ENCODE results near the gene PDCD1. TPM values are rescaled to one million over a fixed set of nuclear protein-coding genes. Genes with fewer than 3 reads are reported as not detected.
A peak's percentile ranks its signal among the peaks of the same experiment; 100 is the strongest.

The PDCD1 gene
- total RNA-seq, 5 donors from 2014 or later (not counting 1 experiment from before 2014, with no cell fraction given): 1.3 to 6.8 (median 5.2) TPM

DNA sequence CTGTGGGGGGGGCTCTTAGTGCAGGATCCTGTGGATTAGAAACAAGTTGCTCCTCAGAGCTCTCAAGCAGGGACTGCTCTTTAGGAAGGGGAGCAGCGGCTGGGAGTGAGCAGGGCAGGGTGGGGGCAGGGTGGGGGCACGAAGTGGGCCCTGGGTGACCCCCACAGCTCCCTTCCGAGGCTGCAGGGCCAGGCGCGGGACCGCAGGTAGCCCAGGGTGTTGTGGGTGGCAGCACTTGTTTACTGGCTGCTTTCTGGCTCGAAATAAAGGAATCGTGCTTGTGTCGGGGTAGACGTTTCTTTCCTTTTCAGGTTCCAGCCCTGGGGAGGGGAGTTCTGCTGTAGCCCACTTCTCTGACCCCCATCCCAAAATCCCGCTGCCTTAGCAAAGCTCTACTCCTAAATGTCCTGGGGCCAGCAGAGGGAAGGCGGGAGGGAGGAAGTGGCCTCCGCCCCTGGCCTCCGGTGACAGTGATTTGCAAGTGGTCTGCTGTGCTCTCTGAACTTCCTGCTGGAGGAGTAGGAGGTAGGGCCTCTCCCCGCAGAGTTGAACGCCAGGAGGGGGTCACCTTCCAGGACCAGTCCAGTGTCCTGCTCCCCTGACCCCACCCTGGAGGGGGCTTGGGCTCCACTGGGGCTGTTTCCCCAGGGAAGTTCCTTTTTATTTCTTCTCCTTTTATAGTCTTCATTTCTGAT, 41.4 kb downstream of the PDCD1 start:
- Histone ChIP-seq H3K27me3 (replicated peaks in 1 of 2; ENCODE audit: control insufficient read depth in 2 of 2, extremely low read depth in 1 of 2, insufficient read depth in 2 of 2, low read length in 1 of 2) (peaks cover 0 to 43% of the 10 kb centered on the region in 2 experiments), H3K9me3 (no peaks in the 10 kb centered on the region), H3K4me1 (ENCODE audit: control insufficient read depth in 1 of 2, extremely low read depth in 1 of 2, insufficient read depth in 2 of 2, low read length in 2 of 2) (peaks cover 0 to 25% of the 10 kb centered on the region in 2 experiments), H3K36me3 (ENCODE audit: control insufficient read depth in 2 of 2, extremely low read depth in 1 of 2, insufficient read depth in 1 of 2, low read length in 1 of 2) (no peaks in the 10 kb centered on the region), H3K27ac (ENCODE audit: low read length) (peak overlapping the region; percentile 18), H3K4me3 (ENCODE audit: control insufficient read depth in 1 of 2, extremely low read depth in 1 of 2, low read length in 1 of 2) (peak overlapping the region in 1 of 2 donors; percentile 10)
- Mint-ChIP-seq H3K27me3 (peaks cover 0 to 1% of the 10 kb centered on the region in 2 donors), H3K36me3 (no peaks in the 10 kb centered on the region), H3K27ac (no peak overlapping the region), H3K9me3 (no peaks in the 10 kb centered on the region), H3K4me1 (peaks cover 10 to 15% (median 13%) of the 10 kb centered on the region in 3 donors), H3K4me3 (peak overlapping the region in 1 of 3 donors; percentile 46)
- WGBS (ENCODE audit: insufficient coverage): 20% methylated on average over 8 of the region's 16 CpGs
- DNase-seq (peak in 1 of 35 experiments; percentile 0), ATAC-seq (replicated peaks in 1 of 4) (no peak)
- ChIA-PET POLR2A (no interaction called here), CTCF (no interaction called here)

DNA sequence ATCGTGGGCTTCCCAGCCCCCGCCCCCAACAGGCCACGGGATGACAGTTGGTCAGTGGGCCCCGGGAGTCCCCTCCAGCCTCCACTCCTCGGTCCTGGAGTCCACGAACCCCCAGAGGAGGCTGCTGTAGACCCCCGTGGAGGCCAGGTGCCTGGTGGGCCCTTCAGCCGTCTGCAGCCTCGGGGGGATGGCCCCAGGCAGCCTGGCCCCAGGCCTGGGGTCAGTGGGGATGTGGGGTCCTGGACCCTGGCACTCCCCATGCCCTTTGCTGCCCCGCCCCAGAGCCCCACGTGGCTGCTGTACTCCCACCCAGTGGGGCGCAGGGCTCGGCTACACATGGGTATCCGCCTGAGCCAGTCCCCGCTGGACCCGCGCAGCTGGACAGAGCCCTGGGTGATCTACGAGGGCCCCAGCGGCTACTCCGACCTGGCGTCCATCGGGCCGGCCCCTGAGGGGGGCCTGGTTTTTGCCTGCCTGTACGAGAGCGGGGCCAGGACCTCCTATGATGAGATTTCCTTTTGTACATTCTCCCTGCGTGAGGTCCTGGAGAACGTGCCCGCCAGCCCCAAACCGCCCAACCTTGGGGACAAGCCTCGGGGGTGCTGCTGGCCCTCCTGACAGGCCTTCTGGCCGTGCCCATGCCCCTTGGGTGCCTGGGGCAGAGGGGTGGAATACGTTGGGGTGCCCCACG, 42.1 kb downstream of the PDCD1 start:
- 80% methylated on average over 31 of the region's 33 CpGs for WGBS (ENCODE audit: insufficient coverage)
- Mint-ChIP-seq H3K4me3 (no peak overlapping the region), H3K9me3 (no peaks in the 10 kb centered on the region), H3K4me1 (peaks cover 7 to 15% (median 10%) of the 10 kb centered on the region in 3 donors), H3K27ac (no peak overlapping the region), H3K27me3 (peaks cover 0 to 1% of the 10 kb centered on the region in 2 donors), H3K36me3 (no peaks in the 10 kb centered on the region)
- Histone ChIP-seq H3K27ac (ENCODE audit: low read length) (peak overlapping the region; percentile 18), H3K4me3 (ENCODE audit: control insufficient read depth in 1 of 2, extremely low read depth in 1 of 2, low read length in 1 of 2) (no peak overlapping the region), H3K4me1 (ENCODE audit: control insufficient read depth in 1 of 2, extremely low read depth in 1 of 2, insufficient read depth in 2 of 2, low read length in 2 of 2) (peaks cover 0 to 24% of the 10 kb centered on the region in 2 experiments), H3K9me3 (no peaks in the 10 kb centered on the region), H3K27me3 (replicated peaks in 1 of 2; ENCODE audit: control insufficient read depth in 2 of 2, extremely low read depth in 1 of 2, insufficient read depth in 2 of 2, low read length in 1 of 2) (peaks cover 0 to 41% of the 10 kb centered on the region in 2 experiments), H3K36me3 (ENCODE audit: control insufficient read depth in 2 of 2, extremely low read depth in 1 of 2, insufficient read depth in 1 of 2, low read length in 1 of 2) (no peaks in the 10 kb centered on the region)
- DNase-seq (no peak), ATAC-seq (replicated peaks in 1 of 4) (no peak)
- ChIA-PET POLR2A (no interaction called here), CTCF (no interaction called here)

DNA sequence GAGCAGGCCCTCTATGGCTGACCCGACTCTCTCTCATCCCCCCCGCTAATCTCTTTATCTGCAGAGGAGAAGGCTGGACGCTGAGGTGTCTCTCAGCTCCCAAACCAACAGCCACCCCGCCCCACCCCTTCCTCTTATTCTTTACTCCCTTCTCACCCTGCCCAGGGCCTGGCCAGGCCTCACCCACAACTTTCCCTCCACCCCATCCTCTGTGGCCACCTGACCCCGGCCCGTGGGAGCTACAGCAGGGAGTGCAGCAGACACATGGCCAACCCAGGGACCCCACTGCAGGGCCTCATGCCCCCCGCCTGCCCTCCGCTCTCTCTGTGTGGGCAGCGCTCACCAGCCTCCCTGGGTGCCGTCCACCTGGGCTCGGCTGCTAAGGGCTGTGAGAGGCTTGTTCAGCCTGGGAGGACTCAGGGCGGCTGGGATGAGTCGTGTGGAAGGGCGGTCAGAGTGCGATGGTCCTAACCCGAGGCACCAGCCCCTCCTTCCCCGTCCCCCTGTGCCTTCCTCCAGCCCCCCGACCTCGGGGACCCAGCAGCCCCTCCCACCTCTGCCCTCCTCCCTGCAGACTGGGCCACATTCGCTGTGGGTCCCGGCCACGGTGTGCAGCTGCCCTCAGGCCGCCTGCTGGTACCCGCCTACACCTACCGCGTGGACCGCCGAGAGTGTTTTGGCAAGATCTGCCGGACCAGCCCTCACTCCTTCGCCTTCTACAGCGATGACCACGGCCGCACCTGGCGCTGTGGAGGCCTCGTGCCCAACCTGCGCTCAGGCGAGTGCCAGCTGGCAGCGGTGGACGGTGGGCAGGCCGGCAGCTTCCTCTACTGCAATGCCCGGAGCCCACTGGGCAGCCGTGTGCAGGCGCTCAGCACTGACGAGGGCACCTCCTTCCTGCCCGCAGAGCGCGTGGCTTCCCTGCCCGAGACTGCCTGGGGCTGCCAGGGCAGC, 42.9 kb downstream of the PDCD1 start:
- Histone ChIP-seq H3K9me3 (no peaks in the 10 kb centered on the region), H3K27ac (ENCODE audit: low read length) (no peak overlapping the region), H3K36me3 (ENCODE audit: control insufficient read depth in 2 of 2, extremely low read depth in 1 of 2, insufficient read depth in 1 of 2, low read length in 1 of 2) (no peaks in the 10 kb centered on the region), H3K4me1 (ENCODE audit: control insufficient read depth in 1 of 2, extremely low read depth in 1 of 2, insufficient read depth in 2 of 2, low read length in 2 of 2) (peaks cover 0 to 18% of the 10 kb centered on the region in 2 experiments), H3K4me3 (ENCODE audit: control insufficient read depth in 1 of 2, extremely low read depth in 1 of 2, low read length in 1 of 2) (no peak overlapping the region), H3K27me3 (replicated peaks in 1 of 2; ENCODE audit: control insufficient read depth in 2 of 2, extremely low read depth in 1 of 2, insufficient read depth in 2 of 2, low read length in 1 of 2) (peaks cover 0 to 35% of the 10 kb centered on the region in 2 experiments)
- Mint-ChIP-seq H3K27ac (no peak overlapping the region), H3K27me3 (no peaks in the 10 kb centered on the region), H3K4me1 (peaks cover 3 to 11% (median 6%) of the 10 kb centered on the region in 3 donors), H3K4me3 (no peak overlapping the region), H3K9me3 (no peaks in the 10 kb centered on the region), H3K36me3 (no peaks in the 10 kb centered on the region)
- 85% methylated on average over 46 of the region's 48 CpGs for WGBS (ENCODE audit: insufficient coverage)
- ATAC-seq (replicated peaks in 1 of 4): no peak
- no peak for DNase-seq
- CTCF ChIA-PET: interaction anchor here in 1 of 2 donors (0.7 kb wide), 1 partner anchor 11 kb away, joined by 3 read pairs; no protein-coding TSS in a partner anchor
- POLR2A ChIA-PET: no interaction called here

DNA sequence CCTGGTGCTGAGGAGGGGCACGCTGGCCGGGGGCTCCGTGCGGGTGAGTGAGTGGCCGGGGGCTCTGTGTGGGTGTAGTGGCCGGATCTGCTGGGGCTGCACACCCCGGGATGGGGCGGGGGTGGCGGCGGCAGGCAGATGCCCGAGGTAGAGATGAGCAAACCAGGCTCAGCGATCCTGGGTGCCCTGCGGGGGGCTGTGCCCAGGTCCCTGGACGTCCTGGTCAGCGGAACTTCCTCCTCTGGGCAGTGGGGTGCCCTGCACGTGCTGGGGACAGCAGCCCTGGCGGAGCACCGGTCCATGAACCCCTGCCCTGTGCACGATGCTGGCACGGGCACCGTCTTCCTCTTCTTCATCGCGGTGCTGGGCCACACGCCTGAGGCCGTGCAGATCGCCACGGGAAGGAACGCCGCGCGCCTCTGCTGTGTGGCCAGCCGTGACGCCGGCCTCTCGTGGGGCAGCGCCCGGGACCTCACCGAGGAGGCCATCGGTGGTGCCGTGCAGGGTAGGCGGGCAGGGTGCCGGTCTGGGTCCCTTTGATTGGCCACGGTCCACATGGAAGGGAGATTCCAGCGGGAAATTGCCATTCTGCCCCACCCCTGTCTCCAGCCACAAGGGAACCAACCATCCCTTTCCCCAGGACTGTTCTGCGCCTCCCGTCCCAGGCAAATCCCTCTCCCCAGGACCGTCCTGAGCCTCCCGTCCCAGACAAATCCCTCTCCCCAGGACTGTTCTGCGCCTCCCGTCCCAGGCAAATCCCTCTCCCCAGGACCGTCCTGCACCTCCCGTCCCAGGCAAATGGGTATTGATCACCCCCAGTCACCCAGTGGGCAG, 43.8 kb downstream of the PDCD1 start:
- no peaks in the 10 kb centered on the region for H3K9me3 Mint-ChIP-seq
- CTCF ChIA-PET: interaction anchor here in 1 of 2 donors (0.7 kb wide), 1 partner anchor 10 kb away, joined by 3 read pairs; no protein-coding TSS in a partner anchor
- peaks cover 0 to 18% of the 10 kb centered on the region in 2 experiments for H3K4me1 ChIP-seq (ENCODE audit: control insufficient read depth in 1 of 2, extremely low read depth in 1 of 2, insufficient read depth in 2 of 2, low read length in 2 of 2)
- no peaks in the 10 kb centered on the region for H3K36me3 ChIP-seq (ENCODE audit: control insufficient read depth in 2 of 2, extremely low read depth in 1 of 2, insufficient read depth in 1 of 2, low read length in 1 of 2)
- H3K27ac Mint-ChIP-seq: no peak overlapping the region
- peaks cover 0 to 34% of the 10 kb centered on the region in 2 experiments for H3K27me3 ChIP-seq (replicated peaks in 1 of 2; ENCODE audit: control insufficient read depth in 2 of 2, extremely low read depth in 1 of 2, insufficient read depth in 2 of 2, low read length in 1 of 2)
- H3K9me3 ChIP-seq: no peaks in the 10 kb centered on the region
- DNase-seq (no peak), ATAC-seq (replicated peaks in 1 of 4) (no peak)
- H3K4me3 Mint-ChIP-seq: no peak overlapping the region
- POLR2A ChIA-PET: no interaction called here
- no peaks in the 10 kb centered on the region for H3K36me3 Mint-ChIP-seq
- peaks cover 3 to 11% (median 6%) of the 10 kb centered on the region in 3 donors for H3K4me1 Mint-ChIP-seq
- H3K27me3 Mint-ChIP-seq: no peaks in the 10 kb centered on the region
- WGBS (ENCODE audit: insufficient coverage): 88% methylated on average over 45 of the region's 52 CpGs
- no peak overlapping the region for H3K4me3 ChIP-seq (ENCODE audit: control insufficient read depth in 1 of 2, extremely low read depth in 1 of 2, low read length in 1 of 2)
- no peak overlapping the region for H3K27ac ChIP-seq (ENCODE audit: low read length)

DNA sequence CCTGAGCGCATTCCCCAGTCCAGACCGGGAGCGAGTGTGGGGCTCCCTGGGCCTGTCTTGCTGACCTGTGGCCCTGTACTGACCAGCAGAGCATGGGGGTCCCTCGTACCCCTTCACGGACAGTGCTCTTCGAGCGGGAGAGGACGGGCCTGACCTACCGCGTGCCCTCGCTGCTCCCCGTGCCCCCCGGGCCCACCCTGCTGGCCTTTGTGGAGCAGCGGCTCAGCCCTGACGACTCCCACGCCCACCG, 44.4 kb downstream of the PDCD1 start:
- no peak overlapping the region for H3K27ac Mint-ChIP-seq

More for the DNA sequence above, 44.4 kb downstream of the PDCD1 start:
- Mint-ChIP-seq H3K9me3 (no peaks in the 10 kb centered on the region), H3K4me3 (no peak overlapping the region), H3K4me1 (peaks cover 3 to 11% (median 6%) of the 10 kb centered on the region in 3 donors), H3K36me3 (no peaks in the 10 kb centered on the region), H3K27me3 (no peaks in the 10 kb centered on the region)
- Histone ChIP-seq H3K36me3 (ENCODE audit: control insufficient read depth in 2 of 2, extremely low read depth in 1 of 2, insufficient read depth in 1 of 2, low read length in 1 of 2) (no peaks in the 10 kb centered on the region), H3K4me1 (ENCODE audit: control insufficient read depth in 1 of 2, extremely low read depth in 1 of 2, insufficient read depth in 2 of 2, low read length in 2 of 2) (peaks cover 0 to 18% of the 10 kb centered on the region in 2 experiments), H3K27me3 (replicated peaks in 1 of 2; ENCODE audit: control insufficient read depth in 2 of 2, extremely low read depth in 1 of 2, insufficient read depth in 2 of 2, low read length in 1 of 2) (peaks cover 0 to 34% of the 10 kb centered on the region in 2 experiments), H3K9me3 (no peaks in the 10 kb centered on the region), H3K27ac (ENCODE audit: low read length) (no peak overlapping the region), H3K4me3 (ENCODE audit: control insufficient read depth in 1 of 2, extremely low read depth in 1 of 2, low read length in 1 of 2) (no peak overlapping the region)
- ChIA-PET CTCF (interaction anchor here in 1 of 2 donors (0.7 kb wide), 1 partner anchor 29 kb away, joined by 3 read pairs; no protein-coding TSS in a partner anchor), POLR2A (no interaction called here)
- ATAC-seq (replicated peaks in 1 of 4) (no peak), DNase-seq (no peak)
- 94% methylated on average over 11 of the region's 17 CpGs for WGBS (ENCODE audit: insufficient coverage)
